GM19023 (cell line): ENCODE data around the gene NFE2.
"Not testable (repeated sequence)": the region's sequence is repeated elsewhere in the genome, so short reads cannot be mapped to it uniquely, and the experiment has no call there.

Experiments used
- ATAC-seq: cut with Tn5 transposase; IDR thresholded peaks from one replicate; pipeline ENCODE4 v1.9.1; 2021; ENCODE audit warnings: mild to moderate bottlenecking, moderate library complexity; ENCODE audit not compliant: unreplicated experiment

The NFE2 gene

DNA sequence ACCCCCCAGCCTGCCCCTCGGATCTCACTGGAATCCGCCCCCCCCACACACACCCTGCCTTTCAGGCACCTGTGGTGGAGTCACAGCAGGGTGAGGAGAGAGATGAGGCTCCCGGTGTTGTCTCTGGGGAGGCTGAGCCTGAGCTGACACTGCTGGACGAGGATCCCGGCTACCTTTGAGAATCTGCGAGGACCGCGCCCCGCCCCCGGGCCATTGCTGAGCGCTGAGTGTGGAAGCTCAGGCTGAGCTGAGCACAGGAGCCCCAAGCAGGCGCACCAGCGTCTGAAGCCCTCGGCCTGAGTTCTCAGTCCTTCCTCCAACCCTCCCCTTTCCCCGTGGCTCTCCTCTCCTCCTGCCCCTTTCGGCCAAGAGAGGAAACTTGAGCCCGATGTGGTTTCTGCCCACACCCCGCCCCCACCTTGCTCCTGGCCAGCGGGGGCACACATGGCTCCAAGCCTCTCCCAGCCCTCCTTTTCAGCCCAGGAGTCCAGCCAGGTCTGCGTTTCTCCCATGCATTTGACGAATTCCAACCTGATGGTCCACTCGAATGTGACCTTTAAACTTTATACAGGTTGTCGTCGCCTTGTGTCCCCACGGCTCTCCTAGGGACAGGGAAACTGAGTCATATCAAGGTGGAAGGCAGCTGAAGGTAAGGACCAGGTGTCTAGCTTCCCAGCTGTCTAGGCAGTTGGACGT lies at the start of gene NFE2:
NFE2 (minus strand) TSS at position 284 of the 696 bp plus-strand sequence. CDS start 5,767 bp downstream, outside the sequence.
- no peak for ATAC-seq

DNA sequence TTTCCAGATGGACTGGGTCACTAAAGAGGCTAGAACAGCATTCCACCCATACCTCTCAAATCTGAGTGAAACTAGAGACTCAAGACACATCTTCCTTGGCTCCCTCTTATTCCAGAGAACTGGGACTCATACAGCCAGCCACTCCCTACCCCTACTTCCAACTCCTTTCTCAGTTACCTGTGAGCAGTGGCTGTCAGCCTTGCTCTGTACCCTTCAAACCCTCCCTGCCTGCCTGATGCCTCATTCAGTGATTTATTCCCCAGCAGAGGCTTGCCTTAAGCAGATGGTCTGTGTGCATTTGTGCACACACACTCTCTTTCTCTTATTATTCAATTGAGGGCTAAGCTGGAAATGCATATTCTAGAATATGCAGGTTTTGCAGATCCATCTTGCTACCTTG lies 48.9 kb upstream of the NFE2 start:
- no peak for ATAC-seq

DNA sequence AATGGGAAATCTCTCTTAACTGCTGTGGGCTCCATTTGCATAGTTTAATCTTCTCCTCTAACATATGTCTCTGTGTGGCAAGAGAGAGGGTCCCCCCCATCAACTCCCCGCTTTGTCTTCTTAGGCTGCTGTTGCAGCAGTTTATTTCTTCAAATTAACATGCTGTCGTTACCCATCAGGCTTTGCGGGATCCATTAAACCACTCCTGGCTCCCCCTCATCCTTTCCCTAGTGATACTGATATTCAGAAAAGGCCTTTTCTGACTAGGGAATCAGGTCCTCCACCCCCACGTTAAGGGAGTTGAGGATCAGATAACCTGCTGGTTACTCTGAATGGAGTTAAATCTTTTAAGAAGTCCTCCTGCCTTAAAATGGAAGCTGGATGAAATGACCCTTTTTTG lies 48.2 kb upstream of the NFE2 start:
- no peak for ATAC-seq

DNA sequence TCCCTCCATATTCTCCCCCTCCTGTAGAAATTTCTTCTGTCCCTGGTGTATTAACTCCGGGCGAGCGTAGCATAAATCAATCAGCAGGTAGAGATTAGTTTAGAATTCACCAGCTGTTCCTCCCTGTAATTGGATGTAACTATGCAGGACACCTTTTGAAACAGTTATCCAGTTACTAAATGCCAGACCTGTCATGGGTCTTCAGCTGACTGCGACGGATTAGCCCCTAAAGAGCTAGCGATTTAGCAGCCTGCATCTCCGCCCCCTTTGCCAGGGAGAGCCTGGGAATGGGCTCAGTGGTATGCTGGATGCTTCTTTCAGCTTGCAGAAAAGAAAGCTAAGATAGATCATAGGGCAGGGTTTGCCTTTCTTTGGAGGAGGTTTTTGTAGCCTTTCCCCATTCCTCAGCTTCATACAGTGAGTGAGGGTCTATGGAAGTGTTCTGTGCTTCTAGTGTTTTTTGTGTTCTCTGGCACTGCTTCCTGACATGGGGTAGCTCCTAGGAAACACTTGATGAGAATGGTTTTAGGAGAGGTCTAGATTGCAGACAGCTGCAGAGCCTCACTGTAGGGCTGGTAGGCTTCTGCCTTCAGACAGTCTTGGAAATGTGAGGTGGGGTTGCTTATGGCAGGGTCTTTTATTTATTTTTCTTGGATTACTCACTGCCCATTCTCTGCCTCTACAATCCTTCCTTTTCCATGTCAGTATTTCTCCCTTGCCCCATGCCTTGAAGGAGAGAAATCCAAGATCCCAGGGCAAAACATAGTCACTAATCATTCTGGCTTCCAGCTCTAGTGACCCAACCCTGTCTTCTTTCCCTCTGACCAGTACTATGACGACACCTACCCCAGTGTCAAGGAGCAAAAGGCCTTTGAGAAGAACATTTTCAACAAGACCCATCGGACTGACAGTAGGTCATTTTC lies 40.8 kb upstream of the NFE2 start:
- ATAC-seq, result no peak

DNA sequence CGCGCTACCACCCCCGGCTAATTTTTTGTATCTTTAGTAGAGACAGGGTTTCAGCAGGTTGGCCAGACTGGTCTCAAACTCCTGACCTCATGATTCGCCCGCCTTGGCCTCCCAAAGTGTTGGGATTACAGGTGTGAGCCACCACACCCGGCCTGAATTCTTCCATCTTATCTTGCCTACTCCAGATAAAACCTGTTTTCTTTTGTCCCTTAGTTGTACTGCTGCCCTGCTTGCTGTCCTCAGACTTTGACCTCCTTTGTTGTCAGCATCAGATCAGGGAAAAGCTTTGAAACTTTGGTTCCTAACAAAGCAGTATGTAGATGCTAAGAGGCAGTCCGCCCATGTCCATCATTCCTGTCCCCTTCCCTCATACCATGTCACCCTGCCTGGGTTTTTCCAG lies 40.0 kb upstream of the NFE2 start:
- ATAC-seq, result no peak

DNA sequence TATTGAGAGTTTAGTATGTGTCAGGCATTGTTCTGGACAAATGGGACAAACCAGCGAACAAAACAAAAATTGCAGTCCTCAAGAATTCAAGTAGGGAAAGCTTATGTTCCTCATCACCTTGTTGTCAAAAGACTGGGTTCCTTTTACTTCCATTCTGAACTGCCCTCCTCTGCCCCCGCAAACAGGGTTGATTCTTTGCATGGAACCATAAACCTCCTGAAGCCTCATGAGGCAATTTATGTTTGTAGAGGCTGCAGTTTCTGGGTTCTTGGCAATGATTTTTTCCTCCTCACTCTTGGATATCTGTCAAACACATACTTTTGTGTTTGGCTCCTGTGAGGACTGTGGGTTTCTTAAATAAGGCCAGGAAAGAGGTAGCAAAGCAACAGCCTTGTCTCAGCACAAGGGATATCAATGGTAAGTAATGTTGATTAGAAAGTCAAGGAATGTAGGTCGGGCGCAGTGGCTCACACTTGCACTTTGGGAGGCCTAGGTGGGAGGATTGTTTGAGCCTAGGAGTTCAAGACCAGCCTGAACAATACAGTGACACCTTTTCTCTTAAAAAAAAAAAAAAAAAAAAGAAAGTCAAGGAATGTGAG lies 38.0 kb upstream of the NFE2 start:
- ATAC-seq, result no peak

DNA sequence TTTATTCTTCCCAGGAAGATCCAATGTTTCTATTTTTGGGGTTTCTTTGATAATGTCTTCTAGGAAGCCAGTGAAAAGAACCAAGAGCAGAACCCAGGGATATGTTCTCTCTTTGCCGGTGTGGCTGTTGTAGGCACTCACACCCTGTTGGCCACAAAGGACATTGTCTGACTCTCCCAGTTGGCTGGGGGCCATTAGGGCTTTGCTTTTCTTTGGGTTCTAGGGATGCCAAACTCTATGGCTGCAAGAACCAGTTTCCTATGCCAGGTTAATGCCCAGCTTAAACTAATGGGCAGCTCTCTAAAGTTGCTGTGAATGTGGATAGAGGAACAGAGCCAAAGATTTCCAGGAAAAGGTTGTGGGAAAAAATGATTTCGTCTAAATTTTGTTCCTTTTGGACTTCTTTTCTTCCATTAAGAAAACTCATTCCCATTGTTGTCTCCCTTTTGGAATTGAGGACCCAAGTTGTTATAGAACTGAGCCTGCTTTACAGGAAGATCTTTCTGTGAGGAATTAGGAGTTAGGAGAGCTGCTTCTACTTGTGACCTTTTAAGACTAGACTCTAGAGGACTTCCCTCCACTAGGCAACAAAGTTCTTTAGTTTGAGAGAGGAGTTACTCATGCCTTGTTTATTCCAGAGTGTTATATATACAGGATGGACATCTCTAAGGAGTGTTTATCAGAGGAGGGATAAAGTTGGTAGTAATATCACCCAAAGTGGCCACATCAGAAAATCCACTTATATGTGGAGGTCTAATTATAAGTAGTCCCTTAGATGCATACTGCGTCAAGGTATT lies 37.2 kb upstream of the NFE2 start:
- ATAC-seq, result no peak

DNA sequence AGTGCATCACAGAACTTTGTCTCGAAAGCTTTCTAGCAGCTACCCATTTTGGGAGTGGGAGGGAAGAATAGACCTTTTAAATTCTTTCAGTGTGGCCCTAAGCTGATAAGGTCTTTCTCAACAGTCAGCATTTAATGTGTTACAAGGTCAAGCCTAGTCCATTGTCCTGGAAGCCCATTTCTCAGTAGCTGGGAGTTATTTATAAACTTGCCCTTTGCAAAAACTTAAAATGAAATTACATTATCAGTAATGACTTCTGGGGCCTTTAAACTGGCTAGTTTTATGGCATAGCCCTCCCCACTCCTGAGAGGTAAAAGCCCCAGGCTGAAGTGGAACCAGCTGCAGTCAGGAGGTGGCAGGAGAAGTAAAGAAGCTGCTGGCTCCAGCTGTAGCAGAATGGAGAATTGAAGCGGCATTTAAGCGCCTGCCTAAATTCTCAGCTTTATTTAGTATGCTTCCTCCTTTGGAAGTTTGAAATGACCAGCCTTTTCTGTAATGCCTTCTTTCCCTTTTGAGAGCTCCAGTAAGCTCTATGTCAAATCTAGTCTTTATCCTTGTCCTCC lies 36.5 kb upstream of the NFE2 start:
- ATAC-seq, result no peak

DNA sequence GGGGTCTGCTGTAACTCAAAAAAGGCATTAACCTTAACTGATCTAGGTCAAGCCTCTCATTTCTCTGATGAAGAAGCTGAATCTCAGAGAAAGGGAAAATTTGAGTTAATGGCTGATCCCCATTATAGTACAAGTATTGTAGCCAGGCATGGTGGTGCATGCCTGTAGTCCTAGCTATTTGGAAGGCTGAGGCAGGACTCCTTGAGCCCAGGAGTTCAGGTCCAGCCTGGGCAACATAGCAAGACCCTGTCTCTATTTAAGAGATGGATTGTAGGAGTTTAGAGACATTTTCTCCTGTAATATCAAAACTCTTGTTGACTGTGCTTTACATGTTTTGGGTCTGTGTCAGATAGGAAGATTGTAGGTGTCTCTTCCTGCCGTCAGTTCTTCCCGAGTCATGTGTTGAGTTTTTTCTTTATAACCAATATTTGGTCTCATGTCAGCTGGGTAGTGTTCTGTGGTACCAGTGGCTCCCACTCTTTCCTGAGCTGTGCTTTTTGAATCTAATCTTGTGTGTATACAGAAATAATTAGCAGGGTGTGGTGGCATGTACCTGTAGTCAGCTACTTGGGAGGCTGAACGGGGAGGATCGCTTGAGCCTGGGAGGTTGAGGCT lies 32.7 kb upstream of the NFE2 start:
- no peak for ATAC-seq

DNA sequence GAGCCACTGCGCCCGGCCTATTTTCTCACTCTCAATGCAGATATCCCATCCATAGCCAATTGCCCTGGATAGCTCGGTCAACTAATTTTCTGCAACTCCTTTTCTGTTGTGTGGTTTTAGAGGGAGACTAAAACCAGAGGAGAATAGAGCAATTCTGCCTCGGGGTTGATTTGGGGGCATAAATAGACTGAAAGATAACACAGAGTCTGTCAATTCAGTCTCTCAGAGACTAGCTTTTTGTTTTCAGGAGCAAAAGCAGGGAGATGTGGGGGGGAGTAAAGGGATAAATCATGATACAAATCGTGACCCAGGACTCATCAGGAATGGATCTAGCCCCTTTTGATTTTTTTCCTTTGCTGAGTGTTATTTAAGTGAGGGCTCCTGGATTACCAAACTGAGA lies 30.6 kb upstream of the NFE2 start:
- no peak for ATAC-seq

DNA sequence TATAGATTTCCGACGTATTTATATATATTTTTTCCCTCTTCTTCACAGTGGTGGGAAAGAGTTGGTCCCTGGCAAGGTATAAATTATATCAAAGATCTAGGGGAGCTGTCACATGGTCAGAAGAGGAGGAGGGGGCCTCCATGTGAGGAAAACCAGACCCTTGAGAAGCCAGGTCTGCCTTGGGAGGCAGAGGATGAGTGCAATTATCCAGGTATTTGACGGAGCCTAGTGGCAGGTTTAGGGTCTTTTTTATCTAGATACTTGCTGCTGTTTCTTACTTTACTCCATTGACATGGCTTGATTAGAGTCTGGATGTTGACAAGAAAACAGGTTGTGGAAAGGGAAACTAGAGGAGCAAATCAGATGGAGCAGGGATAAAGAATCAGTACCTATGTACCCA lies 29.6 kb upstream of the NFE2 start:
- no peak for ATAC-seq

DNA sequence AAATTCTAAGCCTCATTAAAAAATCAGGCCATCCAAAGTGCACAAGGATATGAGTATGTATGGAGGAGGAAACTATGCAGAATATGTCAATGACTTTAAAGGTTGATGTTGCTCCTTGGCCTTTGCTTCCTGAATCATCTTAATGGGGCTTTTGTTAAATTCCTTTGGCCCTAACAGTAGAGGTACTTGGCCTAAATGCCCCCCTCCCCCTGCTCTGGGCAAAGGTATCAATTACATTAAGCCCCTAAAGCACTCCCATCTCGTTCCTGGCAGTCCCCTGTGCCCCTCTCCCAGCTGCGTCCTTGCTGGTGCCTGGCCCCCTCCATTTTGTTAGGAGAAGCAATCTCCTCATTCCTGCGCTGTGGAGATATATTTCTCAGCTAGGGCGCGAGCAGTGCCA lies 28.9 kb upstream of the NFE2 start:
- ATAC-seq, result no peak

DNA sequence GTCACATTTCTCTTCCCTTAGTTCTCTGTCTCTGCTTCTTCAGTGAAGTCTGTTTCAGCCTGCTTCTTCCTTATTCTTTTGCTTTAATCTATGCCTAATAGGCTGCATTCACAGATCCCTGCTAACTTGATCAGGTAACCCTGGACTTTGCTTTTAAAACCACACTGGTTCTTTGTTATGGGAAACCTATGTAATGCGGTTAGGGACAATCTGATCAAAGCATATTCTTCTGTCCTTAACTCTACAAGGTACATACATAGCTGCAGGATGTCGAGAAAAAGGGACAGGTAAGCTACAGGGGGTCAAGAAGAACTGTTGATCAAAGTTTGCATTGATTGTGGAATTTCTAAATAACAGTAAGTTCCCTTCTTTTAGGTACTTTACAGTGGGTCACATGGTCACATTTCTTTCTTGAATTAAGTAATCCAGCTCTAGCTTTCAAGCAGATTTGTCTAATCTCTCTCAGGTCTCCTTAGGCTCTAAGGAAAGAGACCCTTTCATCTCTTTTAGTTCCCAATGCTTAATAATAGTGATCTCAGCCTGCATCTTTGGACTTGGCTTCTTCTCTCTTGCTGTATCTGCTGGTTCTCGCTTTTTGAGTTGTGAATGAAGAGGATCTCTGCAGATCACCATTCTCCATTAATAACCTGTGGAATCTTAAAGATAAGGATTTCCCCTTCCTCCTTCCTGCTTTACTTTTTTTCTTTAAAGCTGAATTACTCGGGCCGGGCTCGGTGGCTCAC lies 28.0 kb upstream of the NFE2 start:
- no peak for ATAC-seq

DNA sequence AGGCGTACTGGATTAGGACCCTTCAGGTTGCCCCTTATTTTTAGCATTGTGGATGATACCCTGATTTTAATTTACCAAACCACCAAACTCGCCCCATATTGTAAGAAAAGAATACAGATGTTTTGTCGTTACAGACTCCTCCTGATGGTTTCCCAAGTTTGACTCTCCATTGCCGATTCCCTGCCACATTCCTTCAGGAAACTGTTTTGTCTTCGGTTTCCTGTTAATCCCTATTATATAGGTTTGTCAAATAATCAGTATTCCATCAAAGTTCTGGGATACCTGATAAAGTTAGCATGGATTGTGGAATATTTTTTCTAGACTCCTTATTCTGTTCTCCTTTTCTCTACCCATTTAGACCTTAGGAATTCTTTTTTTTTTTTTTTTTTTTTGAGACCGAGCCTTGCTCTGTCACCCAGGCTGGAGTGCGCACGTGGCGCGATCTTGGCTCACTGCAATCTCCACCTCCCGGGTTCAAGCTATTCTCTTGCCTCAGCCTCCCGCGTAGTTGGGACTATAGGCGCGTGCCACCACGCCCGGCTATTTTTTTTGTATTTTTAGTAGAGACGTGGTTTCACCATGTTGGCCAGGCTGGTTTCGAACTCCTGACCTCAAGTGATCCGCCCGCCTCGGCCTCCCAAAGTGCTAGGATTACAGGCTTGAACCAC lies 24.8 kb upstream of the NFE2 start:
- ATAC-seq, result not testable (repeated sequence)

DNA sequence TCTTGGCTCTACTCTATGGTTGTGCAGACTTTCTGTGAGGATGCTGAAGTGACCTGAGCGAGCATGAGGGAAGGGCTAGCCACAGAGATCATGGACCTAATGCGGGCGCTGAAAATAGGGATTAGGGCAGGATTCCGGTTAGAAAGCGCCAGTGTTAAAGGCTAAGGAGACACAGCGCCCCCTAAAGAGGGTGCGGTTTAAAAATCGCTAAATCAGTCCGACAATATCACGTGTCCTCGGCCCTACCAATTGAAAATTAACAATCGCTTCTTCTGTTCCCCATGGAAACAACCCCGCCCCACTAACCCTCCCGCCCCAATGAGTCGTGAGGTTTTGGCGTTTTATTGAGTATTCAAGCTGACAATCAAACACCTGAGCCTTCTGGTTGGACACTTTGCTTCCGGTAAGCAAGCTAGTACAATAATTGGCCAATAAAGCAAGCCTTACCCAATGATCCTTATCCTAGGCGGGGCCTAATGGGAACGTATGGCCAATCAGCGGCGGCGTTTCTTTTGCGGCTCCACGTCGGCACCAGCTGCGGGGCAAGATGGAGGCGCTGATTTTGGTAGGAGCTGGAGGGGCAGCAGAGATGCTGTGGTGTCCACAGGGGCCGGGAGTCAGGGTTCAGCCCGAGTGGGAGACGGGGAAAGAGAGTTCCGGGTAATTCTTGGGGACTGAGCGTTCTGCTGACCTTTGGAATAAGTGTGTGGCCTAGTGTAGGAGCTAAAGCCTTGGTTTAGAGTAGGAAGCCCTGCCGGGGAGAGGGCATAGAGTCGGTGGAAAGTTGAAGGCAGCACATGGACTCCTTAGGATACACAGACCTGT lies 24.0 kb upstream of the NFE2 start, which contains the start of gene COPZ1:
COPZ1 (plus strand) TSS at position 515 of the 825 bp plus-strand sequence; CDS start at position 548, 33 bp downstream.
- peak; percentile 98 for ATAC-seq

DNA sequence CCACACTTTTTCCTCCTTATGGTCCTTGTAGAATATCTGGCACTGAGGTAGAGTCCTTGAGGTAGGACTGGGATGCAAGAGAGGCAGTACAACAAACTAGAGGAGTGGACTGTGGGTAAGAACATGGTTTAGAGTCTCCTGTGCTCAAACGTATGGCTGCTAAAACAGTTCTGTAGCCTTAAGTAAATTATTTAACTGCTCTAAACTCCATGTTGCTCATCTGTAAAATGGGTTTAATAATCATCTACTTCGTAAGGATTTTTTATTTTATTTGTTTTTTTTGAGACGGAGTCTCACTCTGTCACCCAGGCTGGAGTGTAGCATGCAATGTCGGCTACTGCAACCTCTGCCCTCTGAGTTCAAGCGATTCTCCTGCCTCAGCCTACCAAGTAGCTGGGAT lies 20.5 kb upstream of the NFE2 start:
- no peak for ATAC-seq

DNA sequence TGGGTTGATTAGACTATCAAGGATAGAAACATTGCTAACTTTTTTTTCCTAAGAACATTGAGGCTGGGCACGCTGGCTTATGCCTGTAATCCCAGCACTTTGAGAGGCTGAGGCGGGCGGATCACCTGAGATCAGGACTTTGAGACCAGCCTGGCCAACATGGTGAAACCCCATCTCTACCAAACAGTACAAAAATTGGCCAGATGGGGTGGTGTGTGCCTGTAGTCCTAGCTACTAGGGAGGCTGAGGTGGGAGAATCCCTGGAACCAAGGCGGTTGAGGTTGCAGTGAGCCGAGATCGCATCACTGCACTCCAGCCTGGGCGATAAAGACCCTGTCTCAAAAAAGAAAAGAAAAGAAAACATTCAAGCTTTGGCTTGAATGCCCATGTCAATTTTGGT lies 11.5 kb upstream of the NFE2 start:
- ATAC-seq, result not testable (repeated sequence)

DNA sequence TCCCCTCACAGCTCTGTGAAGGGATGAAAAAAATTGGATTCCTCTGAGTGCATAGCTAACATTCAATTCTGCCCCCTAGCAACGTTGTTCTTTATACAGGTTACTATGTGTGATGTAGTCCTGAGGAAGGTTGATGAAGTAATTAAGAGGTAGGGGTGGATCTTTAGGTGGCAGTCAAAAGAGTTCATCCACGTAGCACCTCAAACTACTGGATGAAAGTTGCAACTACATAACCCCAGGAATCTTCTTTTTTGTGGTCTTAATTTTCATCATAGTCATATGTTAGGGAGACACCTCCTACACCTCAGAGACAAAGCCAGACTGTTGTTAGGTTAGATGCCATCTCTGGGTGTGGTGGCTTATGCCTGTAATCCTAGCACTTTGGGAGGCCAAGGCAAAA lies 10.2 kb upstream of the NFE2 start:
- ATAC-seq, result no peak
